IMR-90 (cell line): ENCODE measurements around the gene ZFP36. TPM values are rescaled to one million over a fixed set of nuclear protein-coding genes. Genes with fewer than 3 reads are reported as not detected.

Experiments
- ATAC-seq: fragments of 200-7000 bp; cut with Tn5 transposase; 2 replicates; pipeline ENCODE4 v1.9.1; 2020; ENCODE audit warnings: low read depth, mild to moderate bottlenecking, moderate library complexity
- BruUV-seq: library from RNA; stranded (reverse); fragments of 400-500 nt; replicated peaks from 2 replicates; lab custom pipeline; 2021; lab: Mats Ljungman, UMichigan
- CTCF ChIA-PET: fragments of 300-600 bp; formaldehyde crosslinking; extraction: SDS; loops from one replicate; lab custom pipeline; 2021; ENCODE audit warnings: antibody characterized with exemption; lab: Yijun Ruan, JAX
- POLR2A ChIA-PET: fragments of 300-600 bp; sonication (Branson Sonifier 250); formaldehyde crosslinking; loops from one replicate; lab custom pipeline; 2022; ENCODE audit warnings: antibody characterized with exemption; ENCODE audit not compliant: unreplicated experiment; lab: Charles Lee
- DNase-seq: peaks from one replicate; pipeline ENCODE4 v3.0.0; 2013
- H2AFZ ChIP-seq: replicated peaks from 2 replicates; pipeline ENCODE3; 2013; ENCODE audit warnings: low read length, mild to moderate bottlenecking; ENCODE audit not compliant: poor library complexity
- H2AK5ac ChIP-seq: 2 replicates; pipeline ENCODE4 v1.6.1; 2013; ENCODE audit warnings: low read depth, low read length, inconsistent platforms
- H2AK9ac ChIP-seq: replicated peaks from 2 replicates; pipeline ENCODE3; 2013; ENCODE audit warnings: mild to moderate bottlenecking, low read depth, low read length, moderate library complexity; ENCODE audit not compliant: poor library complexity
- H2BK120ac ChIP-seq: 2 replicates; pipeline ENCODE4 v1.6.1; 2013; ENCODE audit warnings: low read depth, low read length, inconsistent platforms
- H2BK15ac ChIP-seq: 3 replicates; pipeline ENCODE4 v1.6.1; 2013; ENCODE audit warnings: low read depth, low read length, inconsistent platforms
- H2BK20ac ChIP-seq: 2 replicates; pipeline ENCODE4 v1.6.1; 2013; ENCODE audit warnings: low read depth, mild to moderate bottlenecking, inconsistent platforms, low read length, moderate library complexity
- H2BK5ac ChIP-seq: 2 replicates; pipeline ENCODE4 v1.6.1; 2013; ENCODE audit warnings: mild to moderate bottlenecking, low read depth, low read length, inconsistent platforms; ENCODE audit not compliant: poor library complexity, severe bottlenecking
- H3K14ac ChIP-seq: replicated peaks from 2 replicates; pipeline ENCODE4 v1.6.1; 2013; ENCODE audit warnings: low read depth, low read length, inconsistent platforms
- H3K18ac ChIP-seq: 2 replicates; pipeline ENCODE4 v1.6.1; 2013; ENCODE audit warnings: low read depth, low read length, control low read depth
- H3K23ac ChIP-seq: 2 replicates; pipeline ENCODE4 v1.6.1; 2013; ENCODE audit warnings: low read depth, low read length, inconsistent platforms
- H3K27ac ChIP-seq: 2 replicates; pipeline ENCODE4 v1.5.1; 2013; ENCODE audit warnings: mild to moderate bottlenecking, control low read depth, low read length; ENCODE audit not compliant: insufficient read depth
- H3K27me3 ChIP-seq: 2 replicates; pipeline ENCODE4 v1.6.1; 2013; ENCODE audit warnings: low read length; ENCODE audit not compliant: control insufficient read depth, insufficient read depth
- H3K36me3 ChIP-seq: 2 replicates; pipeline ENCODE4 v1.6.1; 2013; ENCODE audit warnings: low read length, mixed read lengths; ENCODE audit not compliant: control insufficient read depth, insufficient read depth
- H3K4ac ChIP-seq: 2 replicates; pipeline ENCODE4 v1.6.1; 2013; ENCODE audit warnings: low read depth, low read length, inconsistent platforms
- H3K4me1 ChIP-seq: 2 replicates; pipeline ENCODE4 v1.6.1; 2013; ENCODE audit warnings: low read length, mixed read lengths; ENCODE audit not compliant: control insufficient read depth, insufficient read depth
- H3K4me2 ChIP-seq: 2 replicates; pipeline ENCODE4 v1.6.1; 2013; ENCODE audit warnings: low read depth, mild to moderate bottlenecking, control low read depth, low read length, moderate library complexity
- H3K4me3 ChIP-seq: 2 replicates; pipeline ENCODE4 v1.5.1; 2013; ENCODE audit warnings: low read depth, mild to moderate bottlenecking, control low read depth, low read length, moderate library complexity; ENCODE audit not compliant: insufficient read depth
- H3K56ac ChIP-seq: 2 replicates; pipeline ENCODE4 v1.6.1; 2013; ENCODE audit warnings: low read length, inconsistent platforms; ENCODE audit not compliant: insufficient read depth; ENCODE audit errors: extremely low read depth
- H3K79me1 ChIP-seq, 2 experiments: 2 replicates each; pipeline ENCODE4 v1.6.1; 2013; ENCODE audit warnings: low read length in 2 of 2, inconsistent platforms in 1 of 2, low read depth in 1 of 2
- H3K9ac ChIP-seq: 2 replicates; pipeline ENCODE4 v1.6.1; 2013; ENCODE audit warnings: low read depth, low read length, control low read depth
- H3K9me1 ChIP-seq: 2 replicates; pipeline ENCODE4 v1.6.1; 2013; ENCODE audit warnings: low read length, inconsistent platforms; ENCODE audit not compliant: insufficient read depth
- H3K9me3 ChIP-seq: 2 replicates; pipeline ENCODE4 v1.6.1; 2013; ENCODE audit warnings: low read length; ENCODE audit not compliant: control insufficient read depth, insufficient read depth
- H4K20me1 ChIP-seq: 2 replicates; pipeline ENCODE4 v1.6.1; 2013; ENCODE audit warnings: low read length, inconsistent platforms; ENCODE audit not compliant: insufficient read depth
- H4K5ac ChIP-seq: 2 replicates; pipeline ENCODE4 v1.6.1; 2013; ENCODE audit warnings: mild to moderate bottlenecking, low read depth, low read length, control low read depth
- H4K8ac ChIP-seq, 2 experiments: 2 replicates each; pipeline ENCODE4 v1.6.1; 2013; ENCODE audit warnings: low read depth in 2 of 2, low read length in 2 of 2, control low read depth in 1 of 2, inconsistent platforms in 1 of 2
- H4K91ac ChIP-seq: 2 replicates; pipeline ENCODE4 v1.6.1; 2013; ENCODE audit warnings: low read depth, low read length, inconsistent platforms; ENCODE audit not compliant: insufficient read depth
- CEBPB ChIP-seq: IDR thresholded peaks from 2 replicates; pipeline ENCODE4 v1.6.1; 2012; ENCODE audit warnings: low read depth, low read length, improper control_type of control experiment
- CTCF ChIP-seq: conservative IDR thresholded peaks from 2 replicates; pipeline ENCODE4 v1.5.1; 2012; ENCODE audit warnings: mild to moderate bottlenecking, low read depth, low read length, improper control_type of control experiment
- FOS ChIP-seq: fragments of 150-350 bp; IDR thresholded peaks from 2 replicates; pipeline ENCODE4 v1.6.1; 2016; ENCODE audit warnings: low read depth, low read length
- MAZ ChIP-seq: IDR thresholded peaks from 2 replicates; pipeline ENCODE4 v1.6.1; 2012; ENCODE audit warnings: low read depth, mild to moderate bottlenecking, low read length, improper control_type of control experiment, moderate library complexity, borderline replicate concordance
- NFE2L2 ChIP-seq: fragments of 150-350 bp; IDR thresholded peaks from 2 replicates; pipeline ENCODE4 v1.6.1; 2016; ENCODE audit warnings: low read depth, mild to moderate bottlenecking, low read length
- POLR2A ChIP-seq: IDR thresholded peaks from 2 replicates; pipeline ENCODE4 v1.6.1; 2012; ENCODE audit warnings: mild to moderate bottlenecking, low read depth, low read length
- RAD21 ChIP-seq: IDR thresholded peaks from 2 replicates; pipeline ENCODE4 v1.6.1; 2012; ENCODE audit warnings: low read length, improper control_type of control experiment
- SMC3 ChIP-seq: fragments of 150-350 bp; IDR thresholded peaks from 2 replicates; pipeline ENCODE4 v1.6.1; 2016; ENCODE audit warnings: low read depth, mild to moderate bottlenecking, antibody characterized with exemption, low read length, moderate library complexity
- WGBS, 2 experiments: methylation state at CpG; one replicate each; pipeline versions ENCODE4 v1.1.5 to v1.1.7; 2013; ENCODE audit warnings: missing lambda C conversion rate in 2 of 2; ENCODE audit not compliant: insufficient read length in 1 of 2; ENCODE audit errors: extremely low coverage in 2 of 2; 5-methylcytosine and 5-hydroxymethylcytosine counted together
- dilution Hi-C: fragments of 300-500 bp; cut with HindIII; formaldehyde crosslinking; loops from one replicate; pipeline ENCODE4 v1.14.3; 2018; ENCODE audit warnings: low sequenced_read_pairs; ENCODE audit not compliant: unreplicated experiment
- in situ Hi-C: fragments of 300-500 bp; cut with MboI; formaldehyde crosslinking; loops from 3 replicates; pipeline ENCODE4 v1.14.3; 2019; ENCODE audit warnings: low sequenced_read_pairs, inconsistent platforms, mixed read lengths
- intact Hi-C: fragments of 100-400 bp; cut with micrococcal nuclease; formaldehyde crosslinking; loops from 2 replicates; pipeline ENCODE4 v1.10.0; 2022
- polyA plus RNA-seq, 3 experiments: library from polyadenylated mRNA; depleted of rRNA; stranded (reverse); fragments of >200 nt; gene quantifications; 2 replicates each; pipeline ENCODE4 v1.2.3, GENCODE V29; 2012; ENCODE audit warnings: low replicate concordance in 1 of 3
- total RNA-seq: library from RNA; depleted of rRNA; stranded (reverse); fragments of >200 nt; gene quantifications from 2 replicates; pipeline ENCODE4 v1.2.3, GENCODE V29; 2012

Gene ZFP36
- total and polyA plus RNA-seq, 2 of the 4 experiments (the other 2 are of a cell fraction) = 1.4 to 45.0 TPM

GRCh38 chr19:39415111-39416046, 8.7 kb downstream of the ZFP36 start:
- ChIA-PET POLR2A (interaction anchor here (0.5 kb wide), 1 partner anchor 98 kb away, joined by 4 read pairs; no protein-coding TSS in a partner anchor), CTCF (no interaction called here)
- Histone ChIP-seq H3K9me1 (peaks cover 12% of the 10 kb centered on the region; the same call in 1 of the 2 replicates), H2BK5ac (no peak overlapping the region), H3K14ac (peak overlapping the region; percentile 10; the same call in 1 of the 2 replicates), H2AK9ac (peak overlapping the region; percentile 91), H3K27ac (peak overlapping the region; percentile 98), H2BK15ac (no peak overlapping the region), H3K18ac (no peak overlapping the region), H3K27me3 (no peaks in the 10 kb centered on the region), H3K4me3 (peak overlapping the region; percentile 90; the same call in 1 of the 2 replicates), H4K91ac (no peak overlapping the region), H3K9me3 (no peaks in the 10 kb centered on the region), H2BK20ac (no peak overlapping the region), H3K79me1 (peaks cover 13 to 74% of the 10 kb centered on the region in 2 experiments), H4K8ac (no peak overlapping the region), H2BK120ac (no peak overlapping the region), H4K20me1 (peaks cover 46% of the 10 kb centered on the region), H3K4me1 (peaks cover 22% of the 10 kb centered on the region), H3K36me3 (peaks cover 41% of the 10 kb centered on the region), H3K23ac (peak overlapping the region; percentile 49), H3K4me2 (peak overlapping the region; percentile 72), H3K56ac (no peak overlapping the region), H2AK5ac (peak overlapping the region; percentile 69), H2AFZ (no peak overlapping the region), H3K4ac (peak overlapping the region; percentile 98), H4K5ac (no peak overlapping the region), H3K9ac (peak overlapping the region; percentile 99; the same call in 1 of the 2 replicates)
- dilution Hi-C loops (no loop called here), in situ Hi-C loops (no loop called here), intact Hi-C loops (no loop called here)
- 57% methylated on average over 21 of the region's 35 CpGs; no CpG with 5 or more reads in 1 of the 2 experiments for WGBS, 2 experiments
- ATAC-seq (no peak), DNase-seq (no peak)
- BruUV-seq = no TSS peak
- TF ChIP-seq NFE2L2 = no peak
- peak; percentile 4; the same call in 1 of the 2 replicates for TF ChIP-seq RAD21
- TF ChIP-seq CEBPB = no peak
- TF ChIP-seq MAZ = peak; percentile 44; the same call in 1 of the 2 replicates
- TF ChIP-seq SMC3 = no peak
- 0 out of 2 replicates have a peak, but pooled peaks have one; percentile 10 for TF ChIP-seq CTCF
- peak; percentile 45; the same call in 1 of the 2 replicates for TF ChIP-seq POLR2A
- no peak for TF ChIP-seq FOS
